HepG2 (cell line): ENCODE results near the gene TBCEL. TPM values are rescaled to one million over a fixed set of nuclear protein-coding genes. Genes with fewer than 3 reads are reported as not detected.

Source experiments
- ATAC-seq: fragments of 200-7000 bp; cut with Tn5 transposase; 3 replicates; pipeline ENCODE4 v1.9.1; 2020; ENCODE audit warnings: mild to moderate bottlenecking, moderate library complexity
- BruUV-seq: library from RNA; stranded (reverse); fragments of 400-500 nt; replicated peaks from 2 replicates; lab custom pipeline; 2021; lab: Mats Ljungman, UMichigan
- CTCF ChIA-PET: fragments of 300-600 bp; formaldehyde crosslinking; extraction: SDS; loops from one replicate; lab custom pipeline; 2021; ENCODE audit warnings: low total read pairs, inconsistent platforms, low intra/inter-chr PET ratio; lab: Yijun Ruan, JAX
- POLR2A ChIA-PET: fragments of 350-600 bp; sonication (Branson Sonifier 250); formaldehyde crosslinking; loops from one replicate; lab custom pipeline; 2020; ENCODE audit warnings: antibody characterized with exemption, inconsistent platforms; lab: Yijun Ruan, JAX
- DNase-seq: peaks from one replicate; pipeline ENCODE4 v3.0.0-alpha.2; 2015; ENCODE audit warnings: low spot score
- FAIRE-seq: peaks from 3 replicates; lab custom pipeline; 2011; peaks lifted over from hg19 to GRCh38; lab: Jason Lieb, UNC
- H2AFZ ChIP-seq: one replicate; pipeline ENCODE4 v1.6.1; 2011; ENCODE audit warnings: low read length, inconsistent platforms
- H3K27ac ChIP-seq: fragments of 300-600 bp; 3 replicates; pipeline ENCODE4 v1.8.0; 2011; ENCODE audit warnings: mixed run types, mild to moderate bottlenecking, mixed read lengths, low read length, inconsistent platforms; ENCODE audit not compliant: insufficient read depth; ENCODE audit errors: extremely low read length
- H3K27me3 ChIP-seq, 2 experiments: fragments of 200-600 bp in 1 of 2; 2 replicates in 1 of 2; 3 replicates in 1 of 2; pipeline versions ENCODE4 v1.6.0 to v1.8.0; 2011; ENCODE audit warnings: low read length in 2 of 2, mild to moderate bottlenecking in 2 of 2, moderate library complexity in 2 of 2, inconsistent platforms in 1 of 2; ENCODE audit not compliant: insufficient read depth in 2 of 2, control insufficient read depth in 1 of 2
- H3K36me3 ChIP-seq, 2 experiments: fragments of 200-600 bp in 1 of 2; replicated peaks in 1 of 2; 2 replicates in 1 of 2; 3 replicates in 1 of 2; pipeline versions ENCODE4 v1.5.1 to v1.8.0; 2011; ENCODE audit warnings: low read length in 2 of 2, inconsistent platforms in 1 of 2; ENCODE audit not compliant: insufficient read depth in 2 of 2, control insufficient read depth in 1 of 2
- H3K4me1 ChIP-seq: 2 replicates; pipeline ENCODE4 v1.5.1; 2012; ENCODE audit warnings: low read length, inconsistent platforms; ENCODE audit not compliant: insufficient read depth
- H3K4me2 ChIP-seq: 2 replicates; pipeline ENCODE4 v1.6.0; 2011; ENCODE audit warnings: low read depth, low read length, inconsistent platforms
- H3K4me3 ChIP-seq, 3 experiments: fragments of 200-600 bp in 1 of 3; sonication (generic), shearing (Covaris generic) in 1 of 3; replicated peaks in 1 of 3; 2 replicates each; pipeline ENCODE4 v1.5.1; 2011 to 2016; ENCODE audit warnings: low read length in 3 of 3, inconsistent platforms in 2 of 3, low read depth in 2 of 3, mild to moderate bottlenecking in 2 of 3, control low read depth in 1 of 3, mixed read lengths in 1 of 3; ENCODE audit not compliant: insufficient read depth in 1 of 3
- H3K79me2 ChIP-seq: one replicate; pipeline ENCODE4 v1.6.1; 2011; ENCODE audit warnings: low read length, inconsistent platforms; ENCODE audit not compliant: insufficient read depth
- H3K9ac ChIP-seq: 2 replicates; pipeline ENCODE4 v1.6.0; 2011; ENCODE audit warnings: mild to moderate bottlenecking, low read depth, low read length, inconsistent platforms; ENCODE audit not compliant: insufficient read depth
- H3K9me3 ChIP-seq: 2 replicates; pipeline ENCODE4 v1.5.1; 2012; ENCODE audit warnings: mild to moderate bottlenecking, low read length
- H4K20me1 ChIP-seq: 2 replicates; pipeline ENCODE4 v1.6.0; 2011; ENCODE audit warnings: inconsistent platforms, mild to moderate bottlenecking, low read length, moderate library complexity; ENCODE audit not compliant: insufficient read depth
- BATF2 ChIP-seq: sonication (generic); formaldehyde crosslinking; IDR thresholded peaks from 2 replicates; pipeline ENCODE4 v1.8.0; 2022; ENCODE audit warnings: mild to moderate bottlenecking, missing genetic modification reagents, moderate library complexity
- HBP1 ChIP-seq: IDR thresholded peaks from 2 replicates; pipeline ENCODE4 v1.6.1; 2016; ENCODE audit warnings: low read depth, control low read depth
- KDM6A ChIP-seq: IDR thresholded peaks from 2 replicates; pipeline ENCODE4 v1.6.1; 2016; ENCODE audit warnings: low read depth
- KLF11 ChIP-seq: IDR thresholded peaks from 2 replicates; pipeline ENCODE4 v1.6.1; 2016; ENCODE audit warnings: missing compliant biosample characterization
- MAFF ChIP-seq: IDR thresholded peaks from 2 replicates; pipeline ENCODE4 v1.6.1; 2011; ENCODE audit warnings: low read depth, low read length, improper control_type of control experiment
- NR2C2 ChIP-seq: sonication (generic); formaldehyde crosslinking; IDR thresholded peaks from 2 replicates; pipeline ENCODE4 v1.4.0; 2020; ENCODE audit warnings: missing genetic modification reagents, mild to moderate bottlenecking, moderate library complexity, borderline replicate concordance
- ONECUT2 ChIP-seq: sonication (generic); formaldehyde crosslinking; IDR thresholded peaks from 2 replicates; pipeline ENCODE4 v1.4.0; 2020; ENCODE audit warnings: missing genetic modification reagents
- ZNF343 ChIP-seq: sonication (generic); formaldehyde crosslinking; IDR thresholded peaks from 2 replicates; pipeline ENCODE4 v1.4.0; 2020; ENCODE audit warnings: mild to moderate bottlenecking, missing genetic modification reagents
- WGBS: methylation state at CpG from one replicate; pipeline ENCODE4 v1.1.6; 2017; ENCODE audit warnings: low lambda C conversion rate; 5-methylcytosine and 5-hydroxymethylcytosine counted together
- in situ Hi-C: cut with HindIII; loops from 2 replicates; pipeline ENCODE4 v1.10.0; 2017; ENCODE audit warnings: low pct_unique_long_range_greater_than_20kb; ENCODE audit not compliant: extremely low pct_ligation_motif_present
- intact Hi-C: fragments of 100-400 bp; cut with micrococcal nuclease; formaldehyde crosslinking; loops from one replicate; pipeline ENCODE4 v1.10.0; 2022; ENCODE audit not compliant: unreplicated experiment
- polyA plus RNA-seq, 8 experiments: library from polyadenylated mRNA; depleted of rRNA in 3 of 8; stranded (reverse) in 7 of 8; unstranded in 1 of 8; fragments of >200 nt; fragmentation: Illumina TruSeq in 4 of 8; extraction: Trizol in 4 of 8; gene quantifications; 2 replicates each; pipeline versions ENCODE4 v1.2.1 to v1.2.3, GENCODE V29; 2011 to 2016; ENCODE audit warnings: low read depth in 4 of 8, missing spikeins in 1 of 8, mixed read lengths in 1 of 8; ENCODE audit not compliant: insufficient read depth in 1 of 8
- total RNA-seq, 5 experiments: library from RNA; depleted of rRNA; stranded (reverse); fragments of >200 nt; fragmentation: Illumina TruSeq; extraction: Trizol; gene quantifications; 2 replicates each; pipeline ENCODE4 v1.2.3, GENCODE V29; 2016; ENCODE audit warnings: low read depth in 1 of 5
- TF ChIP-seq, protein P1 (sequence below): sonication (generic); formaldehyde crosslinking; IDR thresholded peaks from 2 replicates; pipeline ENCODE4 v1.5.0; 2020; ENCODE audit warnings: mild to moderate bottlenecking, low read depth, missing genetic modification reagents, borderline replicate concordance
- TF ChIP-seq, protein P2 (sequence below): sonication (generic); formaldehyde crosslinking; IDR thresholded peaks from 2 replicates; pipeline ENCODE4 v1.5.1; 2020; ENCODE audit warnings: missing genetic modification reagents, mild to moderate bottlenecking, borderline replicate concordance
- TF ChIP-seq, protein P3 (sequence below): sonication (generic); formaldehyde crosslinking; IDR thresholded peaks from 2 replicates; pipeline ENCODE4 v1.5.0; 2020; ENCODE audit warnings: mild to moderate bottlenecking, missing genetic modification reagents

Gene TBCEL
- total and polyA plus RNA-seq, 2 of the 13 experiments (the other 11 are each of a cell fraction or from before 2014, with no cell fraction given) = 6.1 to 12.5 TPM

- CTCF ChIA-PET = no interaction called here
- 81% methylated on average over 4 of the region's 4 CpGs for WGBS
- no peaks in the 10 kb centered on the region for H3K9me3 ChIP-seq
- BruUV-seq = no TSS peak
- ATAC-seq = no peak
- in situ Hi-C loops = no loop called here
- H4K20me1 ChIP-seq = no peaks in the 10 kb centered on the region; the same call in 1 of the 2 replicates
- peaks cover 47% of the 10 kb centered on the region for H3K4me1 ChIP-seq
- H3K27me3 ChIP-seq = no peaks in the 10 kb centered on the region
- FAIRE-seq = no peak
- H3K79me2 ChIP-seq = no peaks in the 10 kb centered on the region
- H3K36me3 ChIP-seq = no peaks in the 10 kb centered on the region
- DNase-seq = no peak
- no peak overlapping the region for H3K4me3 ChIP-seq
- TF ChIP-seq, protein P1, sequence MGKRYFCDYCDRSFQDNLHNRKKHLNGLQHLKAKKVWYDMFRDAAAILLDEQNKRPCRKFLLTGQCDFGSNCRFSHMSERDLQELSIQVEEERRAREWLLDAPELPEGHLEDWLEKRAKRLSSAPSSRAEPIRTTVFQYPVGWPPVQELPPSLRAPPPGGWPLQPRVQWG = no peak
- TF ChIP-seq KLF11 (CRISPR knock-in tag) (no peak), ZNF343 (no peak), KDM6A (no peak), ONECUT2 (no peak), MAFF (no peak)
- TF ChIP-seq, all 625 proteins: peak for 0
- intact Hi-C loops = loop anchor here (5.0 kb wide), 1 partner anchor 37 kb away; no protein-coding TSS in a partner anchor
- POLR2A ChIA-PET = interaction anchor here (2.0 kb wide), 1 partner anchor 11 kb away, joined by 11 read pairs; the partner anchor contains the start of gene TBCEL
- Histone ChIP-seq H3K4me2 (no peak overlapping the region), H3K9ac (no peak overlapping the region), H2AFZ (no peak overlapping the region), H3K27ac (no peak overlapping the region)
These were observed 11.4 kb downstream of the TBCEL start for GRCh38 chr11:121035169-121035755.

GRCh38 chr11:121035780-121036179 lies 11.9 kb downstream of the TBCEL start:
- in situ Hi-C loops = no loop called here
- Histone ChIP-seq H3K4me2 (no peak overlapping the region), H3K27ac (no peak overlapping the region)
- TF ChIP-seq, protein P2, sequence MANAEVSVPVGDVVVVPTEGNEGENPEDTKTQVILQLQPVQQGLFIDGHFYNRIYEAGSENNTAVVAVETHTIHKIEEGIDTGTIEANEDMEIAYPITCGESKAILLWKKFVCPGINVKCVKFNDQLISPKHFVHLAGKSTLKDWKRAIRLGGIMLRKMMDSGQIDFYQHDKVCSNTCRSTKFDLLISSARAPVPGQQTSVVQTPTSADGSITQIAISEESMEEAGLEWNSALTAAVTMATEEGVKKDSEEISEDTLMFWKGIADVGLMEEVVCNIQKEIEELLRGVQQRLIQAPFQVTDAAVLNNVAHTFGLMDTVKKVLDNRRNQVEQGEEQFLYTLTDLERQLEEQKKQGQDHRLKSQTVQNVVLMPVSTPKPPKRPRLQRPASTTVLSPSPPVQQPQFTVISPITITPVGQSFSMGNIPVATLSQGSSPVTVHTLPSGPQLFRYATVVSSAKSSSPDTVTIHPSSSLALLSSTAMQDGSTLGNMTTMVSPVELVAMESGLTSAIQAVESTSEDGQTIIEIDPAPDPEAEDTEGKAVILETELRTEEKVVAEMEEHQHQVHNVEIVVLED = no peak
- TF ChIP-seq, protein P3, sequence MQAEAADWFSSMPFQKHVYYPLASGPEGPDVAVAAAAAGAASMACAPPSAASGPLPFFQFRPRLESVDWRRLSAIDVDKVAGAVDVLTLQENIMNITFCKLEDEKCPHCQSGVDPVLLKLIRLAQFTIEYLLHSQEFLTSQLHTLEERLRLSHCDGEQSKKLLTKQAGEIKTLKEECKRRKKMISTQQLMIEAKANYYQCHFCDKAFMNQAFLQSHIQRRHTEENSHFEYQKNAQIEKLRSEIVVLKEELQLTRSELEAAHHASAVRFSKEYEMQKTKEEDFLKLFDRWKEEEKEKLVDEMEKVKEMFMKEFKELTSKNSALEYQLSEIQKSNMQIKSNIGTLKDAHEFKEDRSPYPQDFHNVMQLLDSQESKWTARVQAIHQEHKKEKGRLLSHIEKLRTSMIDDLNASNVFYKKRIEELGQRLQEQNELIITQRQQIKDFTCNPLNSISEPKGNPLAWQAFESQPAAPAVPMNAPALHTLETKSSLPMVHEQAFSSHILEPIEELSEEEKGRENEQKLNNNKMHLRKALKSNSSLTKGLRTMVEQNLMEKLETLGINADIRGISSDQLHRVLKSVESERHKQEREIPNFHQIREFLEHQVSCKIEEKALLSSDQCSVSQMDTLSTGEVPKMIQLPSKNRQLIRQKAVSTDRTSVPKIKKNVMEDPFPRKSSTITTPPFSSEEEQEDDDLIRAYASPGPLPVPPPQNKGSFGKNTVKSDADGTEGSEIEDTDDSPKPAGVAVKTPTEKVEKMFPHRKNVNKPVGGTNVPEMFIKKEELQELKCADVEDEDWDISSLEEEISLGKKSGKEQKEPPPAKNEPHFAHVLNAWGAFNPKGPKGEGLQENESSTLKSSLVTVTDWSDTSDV = no peak
- TF ChIP-seq HBP1 (CRISPR knock-in tag) = no peak
- TF ChIP-seq NR2C2 (CRISPR knock-in tag) = no peak
- TF ChIP-seq BATF2 = no peak

More at GRCh38 chr11:121035780-121036179, 11.9 kb downstream of the TBCEL start:
- intact Hi-C loops = loop anchor here (5.0 kb wide), 1 partner anchor 37 kb away; no protein-coding TSS in a partner anchor
- H3K36me3 ChIP-seq = no peaks in the 10 kb centered on the region
- POLR2A ChIA-PET = interaction anchor here (2.0 kb wide), 1 partner anchor 11 kb away, joined by 11 read pairs; the partner anchor contains the start of gene TBCEL
- CTCF ChIA-PET = no interaction called here
- no TSS peak for BruUV-seq
- DNase-seq (no peak), ATAC-seq (no peak), FAIRE-seq (no peak)
- no peak overlapping the region for H2AFZ ChIP-seq
- no peaks in the 10 kb centered on the region; the same call in 1 of the 2 replicates for H4K20me1 ChIP-seq
- H3K9ac ChIP-seq = no peak overlapping the region
- WGBS = 85% methylated on average over 3 of the region's 3 CpGs
- no peaks in the 10 kb centered on the region for H3K9me3 ChIP-seq
- H3K4me1 ChIP-seq = peaks cover 47% of the 10 kb centered on the region
- no peaks in the 10 kb centered on the region for H3K27me3 ChIP-seq
- no peak overlapping the region for H3K4me3 ChIP-seq
- H3K79me2 ChIP-seq = no peaks in the 10 kb centered on the region
